NK-92 treated with Interleukin-12 subunit alpha and Interleukin-12 subunit beta, amount 100 ng/mL, for 24 hours (cell line): ENCODE data around the gene VAV3.

Experiments
- DNase-seq: peaks from one replicate; lab custom pipeline; 2025; lab: John Stamatoyannopoulos, UW

VAV3 gene

GRCh38 chr1:107936498-107937481 is 28.2 kb downstream of the VAV3 start:
- peak; percentile 35 for DNase-seq

GRCh38 chr1:107935396-107936064 is 29.4 kb downstream of the VAV3 start:
- DNase-seq: no peak

GRCh38 chr1:107934578-107934977 is 30.4 kb downstream of the VAV3 start:
- no peak for DNase-seq

GRCh38 chr1:107933736-107934135 is 31.2 kb downstream of the VAV3 start:
- DNase-seq: no peak

- DNase-seq: no peak
These were observed 34.7 kb downstream of the VAV3 start for GRCh38 chr1:107930292-107930691.

GRCh38 chr1:107927820-107928219 is 37.2 kb downstream of the VAV3 start:
- DNase-seq: no peak

GRCh38 chr1:107926436-107927080 is 38.4 kb downstream of the VAV3 start:
- DNase-seq: no peak

GRCh38 chr1:107925565-107925964 is 39.4 kb downstream of the VAV3 start:
- DNase-seq: no peak

- no peak for DNase-seq
These were observed 44.0 kb downstream of the VAV3 start for GRCh38 chr1:107920999-107921398.

GRCh38 chr1:107920561-107920960 is 44.4 kb downstream of the VAV3 start:
- DNase-seq: no peak

GRCh38 chr1:107919953-107920352 is 45.0 kb downstream of the VAV3 start:
- no peak for DNase-seq

- DNase-seq: no peak
These were observed 50.7 kb downstream of the VAV3 start for GRCh38 chr1:107914119-107914765.

GRCh38 chr1:107912656-107913055 is 52.3 kb downstream of the VAV3 start:
- DNase-seq: no peak

GRCh38 chr1:107900090-107900945 is 64.7 kb downstream of the VAV3 start:
- no peak for DNase-seq

- no peak for DNase-seq
These were observed 65.3 kb downstream of the VAV3 start for GRCh38 chr1:107899655-107900054.

- DNase-seq: no peak
These were observed 67.3 kb downstream of the VAV3 start for GRCh38 chr1:107897438-107898345.

GRCh38 chr1:107896936-107897335 is 68.0 kb downstream of the VAV3 start:
- DNase-seq: no peak

GRCh38 chr1:107896401-107896800 is 68.6 kb downstream of the VAV3 start:
- no peak for DNase-seq

- DNase-seq: no peak
These were observed 69.4 kb downstream of the VAV3 start for GRCh38 chr1:107895403-107896191.
